Cardiac fibroblast (primary cell): Measurements from ENCODE around the gene MTARC2.

Source experiments
- DNase-seq, 2 donors: peaks; one replicate each; pipeline versions ENCODE4 v3.0.0 to v3.0.0-alpha.2; 2010; ENCODE audit warnings: low read depth in 2 of 2
- H3K4me3 ChIP-seq, 2 donors: replicated peaks in 1 of 2; 1 replicate in 1 of 2; 2 replicates in 1 of 2; pipeline ENCODE4 v1.5.1; 2011; ENCODE audit warnings: low read depth in 2 of 2, low read length in 2 of 2, mild to moderate bottlenecking in 2 of 2, moderate library complexity in 1 of 2
- CTCF ChIP-seq: IDR thresholded peaks from one replicate; pipeline ENCODE4 v1.5.1; 2011; ENCODE audit warnings: low read depth, mild to moderate bottlenecking, low read length, inconsistent platforms

MTARC2 gene

GRCh38 chr1:220703305-220703704, 44.8 kb upstream of the MTARC2 start:
- DNase-seq, result no peak
- H3K4me3 ChIP-seq, result no peak overlapping the region
- no peak for TF ChIP-seq CTCF

- TF ChIP-seq CTCF, result no peak
- H3K4me3 ChIP-seq, result no peak overlapping the region
- no peak for DNase-seq
These were observed 42.3 kb upstream of the MTARC2 start for GRCh38 chr1:220705782-220706181.

GRCh38 chr1:220706480-220706879, 41.6 kb upstream of the MTARC2 start:
- H3K4me3 ChIP-seq, result no peak overlapping the region
- TF ChIP-seq CTCF, result no peak
- no peak for DNase-seq

- DNase-seq, result no peak
- H3K4me3 ChIP-seq, result no peak overlapping the region
- no peak for TF ChIP-seq CTCF
These were observed 41.0 kb upstream of the MTARC2 start for GRCh38 chr1:220707160-220707559.

- TF ChIP-seq CTCF, result no peak
- DNase-seq, result no peak
- no peak overlapping the region for H3K4me3 ChIP-seq
These were observed 39.9 kb upstream of the MTARC2 start for GRCh38 chr1:220708244-220708643.

- no peak for DNase-seq
- no peak for TF ChIP-seq CTCF
- H3K4me3 ChIP-seq, result no peak overlapping the region
These were observed 39.0 kb upstream of the MTARC2 start for GRCh38 chr1:220708936-220709801.

GRCh38 chr1:220710333-220710732, 37.8 kb upstream of the MTARC2 start:
- H3K4me3 ChIP-seq, result no peak overlapping the region
- no peak for TF ChIP-seq CTCF
- DNase-seq, result no peak
